Activated T-cell treated with anti-CD3 and anti-CD28 coated beads, Interleukin-2, amount 50 U/mL, for 24 hours (primary cell): ENCODE measurements around the gene RAB6B.
A peak's percentile ranks its signal among the peaks of the same experiment; 100 is the strongest.

Experiments used
- DNase-seq: peaks from one replicate; pipeline ENCODE4 v3.0.0-alpha.2; 2020
- H3K27ac Mint-ChIP-seq: 2 replicates; pipeline ENCODE4 v1.8.0; 2020; ENCODE audit warnings: mild to moderate bottlenecking, mixed read lengths
- H3K27me3 Mint-ChIP-seq: 2 replicates; pipeline ENCODE4 v1.8.0; 2020; ENCODE audit warnings: mixed read lengths
- H3K36me3 Mint-ChIP-seq: 2 replicates; pipeline ENCODE4 v1.8.0; 2020; ENCODE audit warnings: low read depth, mixed read lengths
- H3K4me1 Mint-ChIP-seq: 2 replicates; pipeline ENCODE4 v1.8.0; 2020; ENCODE audit warnings: low read depth, mixed read lengths
- H3K4me3 Mint-ChIP-seq: 2 replicates; pipeline ENCODE4 v1.8.0; 2020; ENCODE audit warnings: mild to moderate bottlenecking, moderate library complexity, mixed read lengths
- H3K9me3 Mint-ChIP-seq: 2 replicates; pipeline ENCODE4 v1.8.0; 2020; ENCODE audit warnings: mixed read lengths

RAB6B gene

GRCh38 chr3:133895208-133896001 lies at the start of gene RAB6B:
TSS of gene RAB6B (minus strand) at chr3:133895882. CDS start at chr3:133895466, 416 bp downstream.
- peak within 1 kb of the TSS; percentile 67 for H3K4me3 Mint-ChIP-seq
- DNase-seq = no peak
- no peak within 1 kb of the TSS for H3K27ac Mint-ChIP-seq
- peaks cover 6% of the 10 kb centered on the region for H3K4me1 Mint-ChIP-seq
- no peaks in the 10 kb centered on the region for H3K9me3 Mint-ChIP-seq
- peaks cover 76% of the 10 kb centered on the region for H3K27me3 Mint-ChIP-seq
- no peaks in the 10 kb centered on the region for H3K36me3 Mint-ChIP-seq

- DNase-seq = no peak
- no peaks in the 10 kb centered on the region for H3K9me3 Mint-ChIP-seq
- H3K4me3 Mint-ChIP-seq = no peak overlapping the region
Measured at GRCh38 chr3:133944641-133945380, 49.1 kb upstream of the RAB6B start.

GRCh38 chr3:133944181-133944580 lies 48.5 kb upstream of the RAB6B start:
- H3K4me3 Mint-ChIP-seq = no peak overlapping the region
- no peaks in the 10 kb centered on the region for H3K9me3 Mint-ChIP-seq
- no peaks in the 10 kb centered on the region for H3K36me3 Mint-ChIP-seq
- no peak for DNase-seq
- H3K4me1 Mint-ChIP-seq = peaks cover 9% of the 10 kb centered on the region
- H3K27ac Mint-ChIP-seq = no peak overlapping the region
- peaks cover 5% of the 10 kb centered on the region for H3K27me3 Mint-ChIP-seq

More at GRCh38 chr3:133944641-133945380, 49.1 kb upstream of the RAB6B start:
- H3K4me1 Mint-ChIP-seq = peaks cover 9% of the 10 kb centered on the region
- no peak overlapping the region for H3K27ac Mint-ChIP-seq
- no peaks in the 10 kb centered on the region for H3K36me3 Mint-ChIP-seq
- peaks cover 5% of the 10 kb centered on the region for H3K27me3 Mint-ChIP-seq

GRCh38 chr3:133943639-133944141 lies 48.0 kb upstream of the RAB6B start:
- H3K9me3 Mint-ChIP-seq = no peaks in the 10 kb centered on the region
- H3K4me1 Mint-ChIP-seq = peaks cover 9% of the 10 kb centered on the region
- no peaks in the 10 kb centered on the region for H3K36me3 Mint-ChIP-seq
- no peak overlapping the region for H3K27ac Mint-ChIP-seq
- H3K4me3 Mint-ChIP-seq = no peak overlapping the region
- peaks cover 5% of the 10 kb centered on the region for H3K27me3 Mint-ChIP-seq
- DNase-seq = no peak

GRCh38 chr3:133943031-133943535 lies 47.4 kb upstream of the RAB6B start:
- Mint-ChIP-seq H3K27me3 (peaks cover 5% of the 10 kb centered on the region), H3K4me1 (peaks cover 9% of the 10 kb centered on the region), H3K4me3 (no peak overlapping the region), H3K27ac (no peak overlapping the region), H3K36me3 (no peaks in the 10 kb centered on the region), H3K9me3 (no peaks in the 10 kb centered on the region)
- DNase-seq = no peak

- no peaks in the 10 kb centered on the region for H3K36me3 Mint-ChIP-seq
- no peak overlapping the region for H3K4me3 Mint-ChIP-seq
- DNase-seq = no peak
- H3K4me1 Mint-ChIP-seq = peaks cover 8% of the 10 kb centered on the region
- peaks cover 5% of the 10 kb centered on the region for H3K27me3 Mint-ChIP-seq
- no peak overlapping the region for H3K27ac Mint-ChIP-seq
- no peaks in the 10 kb centered on the region for H3K9me3 Mint-ChIP-seq
Measured at GRCh38 chr3:133941415-133941821, 45.7 kb upstream of the RAB6B start.

GRCh38 chr3:133940536-133940935 lies 44.9 kb upstream of the RAB6B start:
- Mint-ChIP-seq H3K36me3 (no peaks in the 10 kb centered on the region), H3K27ac (no peak overlapping the region), H3K27me3 (peaks cover 5% of the 10 kb centered on the region), H3K4me3 (no peak overlapping the region), H3K4me1 (peaks cover 6% of the 10 kb centered on the region), H3K9me3 (no peaks in the 10 kb centered on the region)
- peak; percentile 8 for DNase-seq

GRCh38 chr3:133939463-133939835 lies 43.8 kb upstream of the RAB6B start:
- Mint-ChIP-seq H3K4me3 (no peak overlapping the region), H3K4me1 (peaks cover 6% of the 10 kb centered on the region), H3K36me3 (no peaks in the 10 kb centered on the region), H3K9me3 (no peaks in the 10 kb centered on the region), H3K27me3 (peaks cover 5% of the 10 kb centered on the region), H3K27ac (no peak overlapping the region)
- no peak for DNase-seq

- no peak overlapping the region for H3K4me3 Mint-ChIP-seq
- peaks cover 6% of the 10 kb centered on the region for H3K4me1 Mint-ChIP-seq
- H3K27ac Mint-ChIP-seq = no peak overlapping the region
- no peaks in the 10 kb centered on the region for H3K36me3 Mint-ChIP-seq
- no peaks in the 10 kb centered on the region for H3K9me3 Mint-ChIP-seq
- H3K27me3 Mint-ChIP-seq = peaks cover 5% of the 10 kb centered on the region
- DNase-seq = peak; percentile 11
Measured at GRCh38 chr3:133938770-133939462, 43.2 kb upstream of the RAB6B start.

- peaks cover 5% of the 10 kb centered on the region for H3K27me3 Mint-ChIP-seq
- H3K27ac Mint-ChIP-seq = no peak overlapping the region
Measured at GRCh38 chr3:133937756-133938601, 42.3 kb upstream of the RAB6B start.

GRCh38 chr3:133937061-133937686 lies 41.5 kb upstream of the RAB6B start:
- peaks cover under 1% of the 10 kb centered on the region for H3K27me3 Mint-ChIP-seq
- no peak overlapping the region for H3K4me3 Mint-ChIP-seq
- no peak overlapping the region for H3K27ac Mint-ChIP-seq
- H3K4me1 Mint-ChIP-seq = peaks cover under 1% of the 10 kb centered on the region
- H3K9me3 Mint-ChIP-seq = no peaks in the 10 kb centered on the region
- no peaks in the 10 kb centered on the region for H3K36me3 Mint-ChIP-seq
- no peak for DNase-seq

More at GRCh38 chr3:133937756-133938601, 42.3 kb upstream of the RAB6B start:
- Mint-ChIP-seq H3K36me3 (no peaks in the 10 kb centered on the region), H3K4me3 (no peak overlapping the region), H3K9me3 (no peaks in the 10 kb centered on the region), H3K4me1 (peaks cover 6% of the 10 kb centered on the region)
- peak; percentile 14 for DNase-seq

- no peaks in the 10 kb centered on the region for H3K4me1 Mint-ChIP-seq
- no peak for DNase-seq
Measured at GRCh38 chr3:133935843-133936769, 40.4 kb upstream of the RAB6B start.

More at GRCh38 chr3:133935843-133936769, 40.4 kb upstream of the RAB6B start:
- no peak overlapping the region for H3K27ac Mint-ChIP-seq
- H3K4me3 Mint-ChIP-seq = no peak overlapping the region
- no peaks in the 10 kb centered on the region for H3K9me3 Mint-ChIP-seq
- H3K36me3 Mint-ChIP-seq = no peaks in the 10 kb centered on the region
- no peaks in the 10 kb centered on the region for H3K27me3 Mint-ChIP-seq
